ACC112 (cell line): ENCODE results near the gene PFKL.

Experiments
- H2AFZ ChIP-seq: fragments of 200-600 bp; sonication (generic); one replicate; pipeline ENCODE4 v1.6.0; 2017; ENCODE audit warnings: antibody characterized with exemption, low read length; ENCODE audit not compliant: unreplicated experiment
- H3K27ac ChIP-seq: fragments of 200-600 bp; sonication (generic); 2 replicates; pipeline ENCODE4 v1.5.1; 2014; ENCODE audit warnings: low read depth, mild to moderate bottlenecking, antibody characterized with exemption, low read length, moderate library complexity
- H3K27me3 ChIP-seq: fragments of 200-600 bp; sonication (generic); 2 replicates; pipeline ENCODE4 v1.6.1; 2014; ENCODE audit warnings: mild to moderate bottlenecking, antibody characterized with exemption, low read length, moderate library complexity, mixed read lengths; ENCODE audit not compliant: insufficient read depth
- H3K36me3 ChIP-seq: fragments of 200-600 bp; sonication (generic); 2 replicates; pipeline ENCODE4 v1.6.1; 2016; ENCODE audit warnings: mild to moderate bottlenecking, antibody characterized with exemption, low read length, moderate library complexity, mixed read lengths; ENCODE audit not compliant: insufficient read depth
- H3K4me1 ChIP-seq: fragments of 200-600 bp; sonication (generic); one replicate; pipeline ENCODE4 v1.6.1; 2016; ENCODE audit warnings: low read length, mixed read lengths; ENCODE audit not compliant: insufficient read depth, unreplicated experiment, control insufficient read depth
- H3K4me3 ChIP-seq: fragments of 200-600 bp; sonication (generic); 2 replicates; pipeline ENCODE4 v1.5.1; 2014; ENCODE audit warnings: mild to moderate bottlenecking, low read depth, low read length
- H3K79me2 ChIP-seq: fragments of 200-600 bp; sonication (generic); one replicate; pipeline ENCODE4 v1.6.0; 2016; ENCODE audit warnings: low read length; ENCODE audit not compliant: control insufficient read depth, unreplicated experiment, insufficient read depth

PFKL gene

GRCh38 chr21:44290327-44291077 is 9.4 kb upstream of the PFKL start:
- Histone ChIP-seq H3K27ac (no peak overlapping the region), H2AFZ (no peak overlapping the region), H3K4me3 (no peak overlapping the region), H3K27me3 (0 out of 2 replicates have a peak, but pooled peaks cover 10% of the 10 kb centered on the region), H3K36me3 (no peaks in the 10 kb centered on the region), H3K4me1 (peaks cover 7% of the 10 kb centered on the region), H3K79me2 (no peaks in the 10 kb centered on the region)

GRCh38 chr21:44291078-44291935 is 8.5 kb upstream of the PFKL start:
- H3K27ac ChIP-seq, result no peak overlapping the region
- H3K27me3 ChIP-seq, result 0 out of 2 replicates have a peak, but pooled peaks cover 10% of the 10 kb centered on the region
- no peaks in the 10 kb centered on the region for H3K79me2 ChIP-seq
- no peaks in the 10 kb centered on the region for H3K36me3 ChIP-seq
- H2AFZ ChIP-seq, result no peak overlapping the region
- no peak overlapping the region for H3K4me3 ChIP-seq
- peaks cover 7% of the 10 kb centered on the region for H3K4me1 ChIP-seq

- no peak overlapping the region for H3K4me3 ChIP-seq
- no peaks in the 10 kb centered on the region for H3K79me2 ChIP-seq
- no peaks in the 10 kb centered on the region for H3K36me3 ChIP-seq
- no peak overlapping the region for H3K27ac ChIP-seq
- peaks cover 7% of the 10 kb centered on the region for H3K4me1 ChIP-seq
- H3K27me3 ChIP-seq, result 0 out of 2 replicates have a peak, but pooled peaks cover 2% of the 10 kb centered on the region
- H2AFZ ChIP-seq, result no peak overlapping the region
Observed at GRCh38 chr21:44291936-44292811, 7.7 kb upstream of the PFKL start.

- Histone ChIP-seq H3K4me3 (no peak overlapping the region), H3K79me2 (no peaks in the 10 kb centered on the region), H3K27ac (no peak overlapping the region), H3K36me3 (no peaks in the 10 kb centered on the region), H2AFZ (no peak overlapping the region), H3K27me3 (no peaks in the 10 kb centered on the region), H3K4me1 (peaks cover 7% of the 10 kb centered on the region)
Observed at GRCh38 chr21:44292812-44293195, 7.0 kb upstream of the PFKL start.

GRCh38 chr21:44293551-44294231 is 6.2 kb upstream of the PFKL start:
- no peaks in the 10 kb centered on the region for H3K27me3 ChIP-seq
- no peaks in the 10 kb centered on the region for H3K79me2 ChIP-seq
- H3K4me1 ChIP-seq, result peaks cover 7% of the 10 kb centered on the region
- H3K4me3 ChIP-seq, result no peak overlapping the region
- H3K27ac ChIP-seq, result no peak overlapping the region
- H3K36me3 ChIP-seq, result no peaks in the 10 kb centered on the region
- H2AFZ ChIP-seq, result no peak overlapping the region

GRCh38 chr21:44294391-44295162 is 5.3 kb upstream of the PFKL start:
- Histone ChIP-seq H3K4me1 (peaks cover 11% of the 10 kb centered on the region), H2AFZ (no peak overlapping the region), H3K4me3 (no peak overlapping the region), H3K36me3 (no peaks in the 10 kb centered on the region), H3K27ac (no peak overlapping the region), H3K27me3 (no peaks in the 10 kb centered on the region), H3K79me2 (no peaks in the 10 kb centered on the region)

- Histone ChIP-seq H3K4me3 (no peak overlapping the region), H3K27me3 (no peaks in the 10 kb centered on the region), H3K79me2 (no peaks in the 10 kb centered on the region), H3K36me3 (no peaks in the 10 kb centered on the region), H3K27ac (no peak overlapping the region), H3K4me1 (peaks cover 11% of the 10 kb centered on the region), H2AFZ (no peak overlapping the region)
Observed at GRCh38 chr21:44295163-44295573, 4.7 kb upstream of the PFKL start.

GRCh38 chr21:44295646-44296045 is 4.2 kb upstream of the PFKL start:
- H3K4me1 ChIP-seq, result peaks cover 11% of the 10 kb centered on the region
- no peak overlapping the region for H3K4me3 ChIP-seq
- H3K36me3 ChIP-seq, result no peaks in the 10 kb centered on the region
- peaks cover 4% of the 10 kb centered on the region for H3K79me2 ChIP-seq
- no peak overlapping the region for H2AFZ ChIP-seq
- no peak overlapping the region for H3K27ac ChIP-seq
- no peaks in the 10 kb centered on the region for H3K27me3 ChIP-seq

GRCh38 chr21:44296103-44296519 is 3.7 kb upstream of the PFKL start:
- Histone ChIP-seq H3K79me2 (peaks cover 8% of the 10 kb centered on the region), H3K4me1 (peaks cover 11% of the 10 kb centered on the region), H3K4me3 (no peak overlapping the region), H3K27ac (no peak overlapping the region), H3K27me3 (no peaks in the 10 kb centered on the region), H3K36me3 (no peaks in the 10 kb centered on the region), H2AFZ (no peak overlapping the region)
